Subcutaneous abdominal adipose tissue (tissue), 5 donors: ENCODE data around the gene ACOT13.
"Not testable (repeated sequence)": the region's sequence is repeated elsewhere in the genome, so short reads cannot be mapped to it uniquely, and the experiment has no call there.

Experiments
- H3K27ac ChIP-seq: one replicate; pipeline ENCODE4 v1.7.0; 2013; ENCODE audit warnings: low read depth, mild to moderate bottlenecking, inconsistent platforms, low read length, moderate library complexity
- H3K27me3 ChIP-seq, 5 donors: one replicate each; pipeline ENCODE4 v1.7.0; 2013; ENCODE audit warnings: low read length in 5 of 5, inconsistent platforms in 1 of 5; ENCODE audit not compliant: control insufficient read depth in 5 of 5, insufficient read depth in 4 of 5
- H3K36me3 ChIP-seq, 5 donors: one replicate each; pipeline ENCODE4 v1.7.0; 2013; ENCODE audit warnings: low read length in 5 of 5; ENCODE audit not compliant: control insufficient read depth in 5 of 5, insufficient read depth in 5 of 5
- H3K4me1 ChIP-seq, 5 donors: one replicate each; pipeline ENCODE4 v1.7.0; 2013; ENCODE audit warnings: low read length in 5 of 5, mild to moderate bottlenecking in 3 of 5, moderate library complexity in 1 of 5; ENCODE audit not compliant: control insufficient read depth in 5 of 5, insufficient read depth in 5 of 5
- H3K4me3 ChIP-seq, 5 donors: one replicate each; pipeline ENCODE4 v1.7.0; 2013; ENCODE audit warnings: low read length in 5 of 5, low read depth in 1 of 5
- H3K9ac ChIP-seq, 5 donors: one replicate each; pipeline ENCODE4 v1.7.0; 2013; ENCODE audit warnings: low read length in 5 of 5, mild to moderate bottlenecking in 4 of 5, moderate library complexity in 3 of 5
- H3K9me3 ChIP-seq, 5 donors: one replicate each; pipeline ENCODE4 v1.7.0; 2013; ENCODE audit warnings: low read length in 5 of 5; ENCODE audit not compliant: control insufficient read depth in 5 of 5
- donor health status: healthy.
- donor health status: healthy.
- donor health status: healthy.
- donor health status: healthy.
- donor health status: healthy.

Gene ACOT13

DNA sequence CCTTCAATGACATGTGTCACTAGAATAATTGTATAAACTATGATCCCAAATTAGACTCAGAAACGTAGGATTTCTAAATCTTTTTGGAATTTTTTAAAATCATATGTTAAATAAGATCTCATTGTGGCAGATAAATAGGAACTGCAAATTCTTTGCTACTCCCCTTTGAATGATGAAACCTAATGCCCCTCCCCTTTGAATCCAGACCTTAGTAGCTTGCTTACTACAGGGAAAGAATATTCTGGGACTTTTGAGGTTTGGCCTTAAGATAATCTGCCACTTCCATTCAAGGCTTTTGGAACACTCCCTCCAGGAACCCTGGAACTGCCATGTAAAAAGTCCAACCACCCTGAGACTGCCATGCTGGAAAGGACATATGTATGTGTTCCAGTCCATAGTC, 7.3 kb upstream of the ACOT13 start:
- H3K9me3 ChIP-seq = no peaks in the 10 kb centered on the region
- H3K27ac ChIP-seq = no peak overlapping the region
- peaks cover 12 to 24% (median 18%) of the 10 kb centered on the region in 5 donors for H3K36me3 ChIP-seq
- H3K27me3 ChIP-seq = no peaks in the 10 kb centered on the region
- no peak overlapping the region for H3K4me3 ChIP-seq
- H3K9ac ChIP-seq = no peak overlapping the region
- peaks cover 0 to 19% (median 0%) of the 10 kb centered on the region in 5 donors for H3K4me1 ChIP-seq

DNA sequence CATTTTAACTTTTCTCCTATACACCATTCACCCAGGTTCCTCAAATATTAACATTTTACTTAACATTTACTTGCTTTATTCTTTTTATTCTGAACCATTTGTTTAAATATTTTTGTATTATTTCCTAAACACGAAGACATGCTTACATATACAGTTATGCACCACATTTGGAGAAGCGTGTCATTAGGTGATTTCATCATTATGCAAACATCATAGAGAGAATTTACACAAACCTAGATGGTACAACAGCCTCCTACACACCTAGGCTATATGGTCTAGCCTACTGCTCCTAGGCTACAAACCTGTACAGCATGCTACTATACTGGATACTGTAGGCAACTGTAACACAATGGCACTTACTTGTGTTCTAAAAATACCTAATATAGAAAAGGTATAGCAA, 6.8 kb upstream of the ACOT13 start:
- Histone ChIP-seq H3K9me3 (no peaks in the 10 kb centered on the region), H3K27ac (no peak overlapping the region), H3K4me3 (no peak overlapping the region), H3K27me3 (no peaks in the 10 kb centered on the region), H3K9ac (no peak overlapping the region), H3K4me1 (peaks cover 0 to 19% (median 5%) of the 10 kb centered on the region in 5 donors), H3K36me3 (peaks cover 12 to 24% (median 18%) of the 10 kb centered on the region in 5 donors)

DNA sequence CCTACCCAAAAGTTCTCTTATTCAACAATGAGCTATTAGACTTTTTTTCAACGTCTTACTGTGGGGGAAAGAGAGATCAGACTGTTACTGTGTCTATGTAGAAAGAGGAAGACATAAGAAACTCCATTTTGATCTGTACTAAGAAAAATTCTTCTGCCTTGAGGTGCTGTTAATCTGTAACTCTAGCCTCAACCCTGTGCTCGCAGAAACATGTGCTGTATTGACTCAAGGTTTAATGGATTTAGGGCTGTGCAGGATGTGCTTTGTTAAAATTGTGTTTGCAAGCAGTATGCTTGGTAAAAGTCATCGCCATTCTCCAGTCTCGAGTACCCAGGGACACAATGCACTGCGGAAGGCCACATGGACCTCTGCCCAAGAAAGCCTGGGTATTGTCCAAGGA, 5.1 kb upstream of the ACOT13 start:
- H3K27me3 ChIP-seq, H3K4me3 ChIP-seq, H3K27ac ChIP-seq, H3K9ac ChIP-seq, H3K9me3 ChIP-seq: not testable (repeated sequence)
- peaks cover 0 to 33% (median 18%) of the 10 kb centered on the region in 5 donors for H3K4me1 ChIP-seq
- peaks cover 9 to 24% (median 17%) of the 10 kb centered on the region in 5 donors for H3K36me3 ChIP-seq

DNA sequence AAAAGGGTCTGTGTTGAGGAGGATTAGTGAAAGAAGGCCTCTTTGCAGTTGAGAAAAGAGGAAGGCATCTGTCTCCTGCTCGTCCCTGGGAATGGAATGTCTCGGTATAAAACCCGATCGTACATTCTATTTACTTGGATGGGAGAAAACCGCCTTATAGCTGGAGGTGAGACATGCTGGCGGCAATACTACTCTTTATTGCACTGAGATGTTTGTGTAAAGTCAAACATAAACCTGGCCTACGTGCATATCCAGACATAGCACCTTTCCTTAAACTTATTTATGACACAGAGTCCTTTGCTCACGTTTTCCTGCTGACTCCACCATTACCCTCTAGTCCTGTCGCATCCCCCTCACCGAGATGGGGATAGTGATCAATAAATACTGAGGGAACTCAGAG, 4.6 kb upstream of the ACOT13 start:
- Histone ChIP-seq H3K36me3 (peaks cover 9 to 24% (median 17%) of the 10 kb centered on the region in 5 donors), H3K4me1 (peaks cover 0 to 33% (median 20%) of the 10 kb centered on the region in 5 donors), H3K4me3 (no peak overlapping the region), H3K9me3 (no peaks in the 10 kb centered on the region), H3K27me3 (no peaks in the 10 kb centered on the region), H3K27ac (no peak overlapping the region), H3K9ac (no peak overlapping the region)

DNA sequence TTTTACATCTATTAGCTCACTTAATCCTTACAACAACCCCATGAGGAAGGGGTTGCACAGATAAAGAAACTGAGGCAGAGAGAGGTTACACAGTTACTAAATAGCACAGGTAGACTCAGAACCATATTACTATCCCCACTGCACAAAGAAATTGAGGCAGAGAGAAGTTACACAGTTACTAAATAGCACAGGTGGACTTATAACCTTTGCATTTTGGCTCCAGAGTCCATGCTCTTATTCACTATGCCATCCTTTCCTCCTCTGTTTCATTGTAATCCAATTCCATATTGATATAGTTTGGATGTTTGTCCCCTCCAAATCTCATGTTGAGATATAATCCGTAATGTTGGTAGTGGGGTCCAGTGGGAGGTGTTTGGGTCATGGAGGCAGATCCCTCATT, 3.7 kb upstream of the ACOT13 start:
- Histone ChIP-seq H3K36me3 (peaks cover 9 to 21% (median 16%) of the 10 kb centered on the region in 5 donors), H3K9ac (no peak overlapping the region), H3K4me3 (no peak overlapping the region)

DNA sequence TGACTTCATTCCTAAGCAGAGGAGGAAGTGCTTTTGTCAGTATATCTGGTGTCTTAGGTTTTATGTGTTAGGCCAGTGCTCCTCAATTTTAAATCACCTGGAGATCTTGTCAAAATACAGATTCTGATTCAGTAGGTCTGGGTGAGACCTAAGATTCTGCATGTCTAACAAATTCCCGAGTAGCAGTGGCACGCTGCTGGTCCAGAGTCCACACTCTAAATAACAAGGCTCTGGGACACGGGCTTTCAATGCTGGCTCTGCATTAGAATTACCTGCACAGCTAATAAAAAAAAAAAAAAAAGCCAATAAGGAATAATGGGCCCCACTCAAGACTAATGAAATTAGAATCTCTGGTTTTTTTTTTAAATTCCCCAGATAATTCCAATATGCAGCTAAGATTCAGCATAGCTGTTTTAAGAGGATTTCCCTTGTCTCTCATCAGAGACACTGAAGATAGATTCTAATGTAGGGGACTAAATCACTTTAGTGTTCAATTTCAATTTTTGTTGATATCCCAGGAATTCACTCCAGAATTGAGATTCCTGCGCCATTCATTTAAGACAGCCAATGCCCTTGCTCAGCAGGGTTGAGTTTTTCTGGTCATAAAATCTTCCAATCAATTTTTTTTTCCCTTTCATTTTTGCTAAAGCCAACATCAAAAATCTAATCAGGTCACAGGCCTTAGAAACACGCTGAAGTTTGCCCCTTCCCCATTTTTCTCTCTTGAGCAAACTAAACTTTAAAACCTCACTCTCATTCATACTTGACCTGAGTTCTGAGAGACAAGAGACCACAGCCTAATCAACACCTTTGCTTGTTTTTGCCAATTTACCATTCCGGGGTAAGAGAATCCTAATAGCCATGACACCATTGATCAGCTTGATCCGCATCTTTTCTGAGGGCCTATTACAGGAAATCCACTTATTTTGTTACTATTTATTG, 2.6 kb upstream of the ACOT13 start:
- no peak overlapping the region for H3K4me3 ChIP-seq
- H3K27me3 ChIP-seq = no peaks in the 10 kb centered on the region
- peaks cover 0 to 41% (median 31%) of the 10 kb centered on the region in 5 donors for H3K4me1 ChIP-seq
- H3K9ac ChIP-seq = peak overlapping the region in 1 of 5 donors; percentile 56
- no peaks in the 10 kb centered on the region for H3K9me3 ChIP-seq
- H3K27ac ChIP-seq = no peak overlapping the region
- H3K36me3 ChIP-seq = peaks cover 7 to 18% (median 15%) of the 10 kb centered on the region in 5 donors

More for the DNA sequence above, 3.7 kb upstream of the ACOT13 start:
- no peaks in the 10 kb centered on the region for H3K9me3 ChIP-seq
- H3K27ac ChIP-seq = no peak overlapping the region
- peaks cover 0 to 41% (median 29%) of the 10 kb centered on the region in 5 donors for H3K4me1 ChIP-seq
- no peaks in the 10 kb centered on the region for H3K27me3 ChIP-seq

DNA sequence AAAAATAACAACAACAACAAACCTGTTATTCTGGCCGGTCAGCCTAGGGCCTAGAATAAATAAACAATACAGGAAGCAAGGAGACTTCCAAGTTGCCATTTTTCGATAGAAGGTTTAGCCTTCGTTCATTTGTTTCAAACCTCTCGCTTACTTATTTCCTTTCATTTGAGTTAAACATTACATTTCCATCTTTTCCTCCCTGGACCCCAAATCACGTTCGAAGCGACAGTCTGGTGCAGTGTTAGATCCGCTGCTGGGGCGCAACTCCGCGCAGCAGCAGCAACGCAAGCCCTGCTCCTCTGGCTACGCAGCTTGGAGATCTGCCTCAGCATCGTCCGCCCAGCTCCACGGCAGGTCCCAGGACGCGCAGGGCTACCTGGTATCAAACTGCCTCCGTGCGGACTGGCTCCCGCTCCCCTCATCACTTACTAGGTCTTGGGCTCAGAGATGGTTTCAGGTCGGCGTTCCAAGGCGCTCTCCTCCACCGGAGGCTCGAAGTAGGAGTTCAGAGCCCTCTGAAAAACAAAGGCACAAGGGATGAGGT, 708 bp upstream of the ACOT13 start:
- Histone ChIP-seq H3K36me3 (peaks cover 7 to 18% (median 15%) of the 10 kb centered on the region in 5 donors), H3K4me3 (peak overlapping the region; percentile 88 to 100 (median 100)), H3K9ac (peak overlapping the region; percentile 67 to 97 (median 84)), H3K27me3 (no peaks in the 10 kb centered on the region), H3K27ac (peak overlapping the region; percentile 96), H3K4me1 (peaks cover 0 to 36% (median 31%) of the 10 kb centered on the region in 5 donors), H3K9me3 (peaks cover 0 to 6% (median 0%) of the 10 kb centered on the region in 5 donors)

DNA sequence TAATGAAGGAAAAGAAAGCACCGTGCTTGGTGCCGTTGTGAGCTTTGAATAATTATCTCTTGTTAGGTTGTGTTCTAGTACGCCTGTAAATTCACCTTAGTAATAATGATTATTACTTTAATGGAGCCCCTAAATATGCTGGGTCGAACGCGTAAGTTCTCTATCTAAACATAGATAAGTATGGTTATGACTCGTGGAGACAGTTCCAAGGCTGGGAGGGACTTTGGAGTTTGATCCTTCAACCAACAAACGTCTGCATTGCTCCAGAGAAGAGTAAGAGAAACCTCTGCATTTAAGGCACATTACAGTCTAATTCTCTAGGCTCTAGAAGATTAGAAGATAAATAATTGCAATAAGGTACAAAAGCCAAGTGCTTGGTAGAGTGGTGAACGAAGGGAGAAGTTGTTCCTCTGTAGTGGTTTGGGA, 514 bp downstream of the ACOT13 start:
- Histone ChIP-seq H3K27me3 (no peaks in the 10 kb centered on the region), H3K9me3 (peaks cover 0 to 6% (median 0%) of the 10 kb centered on the region in 5 donors), H3K9ac (peak overlapping the region; percentile 79 to 97 (median 91)), H3K27ac (peak overlapping the region; percentile 96), H3K36me3 (peaks cover 7 to 12% (median 10%) of the 10 kb centered on the region in 5 donors), H3K4me1 (peaks cover 0 to 36% (median 31%) of the 10 kb centered on the region in 5 donors), H3K4me3 (peak overlapping the region; percentile 88 to 100 (median 100))

DNA sequence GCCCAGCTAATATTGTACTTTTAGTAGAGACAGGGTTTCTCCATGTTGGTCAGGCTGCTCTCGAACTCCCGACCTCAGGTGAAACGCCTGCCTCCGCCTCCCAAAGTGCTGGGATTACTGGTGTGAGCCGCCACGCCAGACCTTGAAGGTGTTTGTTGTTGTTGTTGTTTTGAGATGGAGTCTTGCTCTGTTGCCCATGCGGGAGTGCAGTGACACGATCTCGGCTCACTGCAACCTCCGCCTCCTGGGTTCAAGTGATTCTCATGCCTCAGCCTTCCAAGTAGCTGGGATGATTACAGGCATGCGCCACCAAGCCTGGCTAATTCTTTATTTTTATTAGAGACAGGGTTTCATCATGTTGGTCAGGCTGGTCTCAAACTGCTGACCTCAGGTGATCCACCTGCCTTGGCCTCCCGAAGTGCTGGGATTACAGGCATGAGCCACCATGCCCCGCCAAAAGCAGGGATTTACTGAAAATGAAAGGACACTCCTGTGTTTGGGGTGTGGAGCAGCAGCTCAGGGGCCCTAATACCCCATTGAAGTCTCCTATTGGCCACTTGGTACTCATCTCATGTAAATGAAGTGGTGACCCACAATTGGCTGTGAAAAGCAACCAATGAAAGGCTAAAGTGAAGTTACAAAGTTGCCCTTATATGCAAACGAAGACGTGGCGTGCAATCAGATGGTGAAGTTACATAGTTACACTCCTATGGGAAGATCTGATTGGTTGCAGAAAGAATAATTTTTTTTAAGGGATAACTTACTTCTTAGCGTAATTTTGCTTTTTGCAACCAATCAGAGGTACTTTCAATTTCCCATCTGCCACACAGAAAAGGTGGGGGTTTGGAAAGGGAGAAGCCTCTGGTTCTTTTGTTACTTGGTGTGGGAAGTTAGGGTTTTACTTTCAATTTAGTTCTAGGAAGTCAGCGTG, 1.5 kb downstream of the ACOT13 start:
- peaks cover 0 to 11% (median 0%) of the 10 kb centered on the region in 5 donors for H3K9me3 ChIP-seq
- peak overlapping the region in 4 of 5 donors; percentile 88 to 100 (median 95) for H3K4me3 ChIP-seq
- not testable (repeated sequence) for H3K27me3 ChIP-seq, H3K36me3 ChIP-seq
- H3K27ac ChIP-seq = peak overlapping the region; percentile 96
- peaks cover 0 to 36% (median 31%) of the 10 kb centered on the region in 5 donors for H3K4me1 ChIP-seq
- peak overlapping the region in 2 of 5 donors; percentile 79 to 92 for H3K9ac ChIP-seq
